Activated CD8-positive, alpha-beta T cell treated with anti-CD3 and anti-CD28 coated beads, Interleukin-2, amount 10 ng/mL, durations not matched to agents 7 days and 5 days (primary cell): Measurements from ENCODE around the gene THSD7B. TPM values are rescaled to one million over a fixed set of nuclear protein-coding genes. Genes with fewer than 3 reads are reported as not detected.

Experiments
- ATAC-seq: fragments of 150-1000 bp; cut with Tn5 transposase; one replicate; pipeline ENCODE4 v1.10.0; 2021; ENCODE audit warnings: moderate library complexity
- CTCF ChIA-PET: fragments of 350-600 bp; sonication (Branson Sonifier 250); formaldehyde crosslinking; loops from one replicate; lab custom pipeline; 2021; ENCODE audit warnings: antibody characterized with exemption; lab: Charles Lee
- POLR2A ChIA-PET: fragments of 350-600 bp; sonication (Branson Sonifier 250); formaldehyde crosslinking; loops from one replicate; lab custom pipeline; 2021; ENCODE audit warnings: antibody characterized with exemption; lab: Charles Lee
- DNase-seq: peaks from one replicate; pipeline ENCODE4 v3.0.0-alpha.2; 2020
- H3K27ac Mint-ChIP-seq: one replicate; pipeline ENCODE4 v1.8.0; 2021; ENCODE audit warnings: mild to moderate bottlenecking, mixed read lengths
- H3K27me3 Mint-ChIP-seq: one replicate; pipeline ENCODE4 v1.8.0; 2021; ENCODE audit warnings: low read depth, mixed read lengths
- H3K36me3 Mint-ChIP-seq: one replicate; pipeline ENCODE4 v1.8.0; 2021; ENCODE audit warnings: low read depth, mixed read lengths
- H3K4me1 Mint-ChIP-seq: one replicate; pipeline ENCODE4 v1.8.0; 2021; ENCODE audit warnings: low read depth, mixed read lengths
- H3K4me3 Mint-ChIP-seq: one replicate; pipeline ENCODE4 v1.8.0; 2021; ENCODE audit warnings: mild to moderate bottlenecking, mixed read lengths
- H3K9me3 Mint-ChIP-seq: one replicate; pipeline ENCODE4 v1.8.0; 2022; ENCODE audit warnings: mixed read lengths; ENCODE audit not compliant: insufficient read depth
- total RNA-seq, 2 experiments: library from RNA; stranded (reverse); gene quantifications; one replicate each; pipeline ENCODE4 v1.2.3, GENCODE V29; 2021

The THSD7B gene
- total RNA-seq, 2 experiments from 2014 or later: not detected

- Mint-ChIP-seq H3K9me3 (no peaks in the 10 kb centered on the region), H3K4me1 (no peaks in the 10 kb centered on the region), H3K4me3 (no peak overlapping the region), H3K27ac (no peak overlapping the region), H3K27me3 (no peaks in the 10 kb centered on the region), H3K36me3 (no peaks in the 10 kb centered on the region)
- no peak for ATAC-seq
- POLR2A ChIA-PET: no interaction called here
- CTCF ChIA-PET: no interaction called here
- DNase-seq: no peak
Measured at GRCh38 chr2:137172162-137172561, 406.8 kb downstream of the THSD7B start.

- ChIA-PET CTCF (no interaction called here), POLR2A (no interaction called here)
- Mint-ChIP-seq H3K4me1 (no peaks in the 10 kb centered on the region), H3K27ac (no peak overlapping the region), H3K27me3 (no peaks in the 10 kb centered on the region), H3K9me3 (no peaks in the 10 kb centered on the region), H3K4me3 (no peak overlapping the region), H3K36me3 (no peaks in the 10 kb centered on the region)
- no peak for DNase-seq
- no peak for ATAC-seq
Measured at GRCh38 chr2:137173463-137173862, 408.1 kb downstream of the THSD7B start.

GRCh38 chr2:137175246-137175645, 409.9 kb downstream of the THSD7B start:
- no peaks in the 10 kb centered on the region for H3K4me1 Mint-ChIP-seq
- no peak overlapping the region for H3K4me3 Mint-ChIP-seq
- no peak for ATAC-seq
- CTCF ChIA-PET: interaction anchor here (0.7 kb wide), 1 partner anchor 1384 kb away, joined by 3 read pairs; no protein-coding TSS in a partner anchor
- no peaks in the 10 kb centered on the region for H3K27me3 Mint-ChIP-seq
- no peak for DNase-seq
- H3K9me3 Mint-ChIP-seq: no peaks in the 10 kb centered on the region
- POLR2A ChIA-PET: no interaction called here
- no peak overlapping the region for H3K27ac Mint-ChIP-seq
- no peaks in the 10 kb centered on the region for H3K36me3 Mint-ChIP-seq

- no peak for DNase-seq
- Mint-ChIP-seq H3K27me3 (no peaks in the 10 kb centered on the region), H3K36me3 (no peaks in the 10 kb centered on the region), H3K4me3 (no peak overlapping the region), H3K4me1 (no peaks in the 10 kb centered on the region), H3K27ac (no peak overlapping the region), H3K9me3 (no peaks in the 10 kb centered on the region)
- POLR2A ChIA-PET: no interaction called here
- CTCF ChIA-PET: no interaction called here
- ATAC-seq: no peak
Measured at GRCh38 chr2:137178951-137179377, 413.6 kb downstream of the THSD7B start.

GRCh38 chr2:137179542-137179941, 414.2 kb downstream of the THSD7B start:
- ATAC-seq: no peak
- Mint-ChIP-seq H3K4me1 (no peaks in the 10 kb centered on the region), H3K27ac (no peak overlapping the region), H3K27me3 (no peaks in the 10 kb centered on the region), H3K36me3 (no peaks in the 10 kb centered on the region), H3K9me3 (no peaks in the 10 kb centered on the region), H3K4me3 (no peak overlapping the region)
- POLR2A ChIA-PET: no interaction called here
- CTCF ChIA-PET: no interaction called here
- no peak for DNase-seq

- CTCF ChIA-PET: no interaction called here
- ATAC-seq: no peak
- Mint-ChIP-seq H3K36me3 (no peaks in the 10 kb centered on the region), H3K9me3 (no peaks in the 10 kb centered on the region), H3K4me3 (no peak overlapping the region), H3K27me3 (no peaks in the 10 kb centered on the region), H3K4me1 (no peaks in the 10 kb centered on the region), H3K27ac (no peak overlapping the region)
- DNase-seq: no peak
- POLR2A ChIA-PET: no interaction called here
Measured at GRCh38 chr2:137180012-137180411, 414.7 kb downstream of the THSD7B start.

GRCh38 chr2:137181370-137181769, 416.0 kb downstream of the THSD7B start:
- H3K9me3 Mint-ChIP-seq: no peaks in the 10 kb centered on the region
- no peaks in the 10 kb centered on the region for H3K36me3 Mint-ChIP-seq
- H3K4me3 Mint-ChIP-seq: no peak overlapping the region
- H3K4me1 Mint-ChIP-seq: no peaks in the 10 kb centered on the region
- H3K27me3 Mint-ChIP-seq: no peaks in the 10 kb centered on the region
- no peak overlapping the region for H3K27ac Mint-ChIP-seq
- no peak for DNase-seq
- CTCF ChIA-PET: no interaction called here
- ATAC-seq: no peak
- POLR2A ChIA-PET: no interaction called here

GRCh38 chr2:137182071-137182470, 416.7 kb downstream of the THSD7B start:
- Mint-ChIP-seq H3K36me3 (no peaks in the 10 kb centered on the region), H3K4me1 (no peaks in the 10 kb centered on the region), H3K27ac (no peak overlapping the region), H3K9me3 (no peaks in the 10 kb centered on the region), H3K4me3 (no peak overlapping the region), H3K27me3 (no peaks in the 10 kb centered on the region)
- CTCF ChIA-PET: no interaction called here
- POLR2A ChIA-PET: no interaction called here
- ATAC-seq (no peak), DNase-seq (no peak)

- CTCF ChIA-PET: no interaction called here
- Mint-ChIP-seq H3K36me3 (no peaks in the 10 kb centered on the region), H3K4me3 (no peak overlapping the region), H3K4me1 (no peaks in the 10 kb centered on the region), H3K27ac (no peak overlapping the region), H3K9me3 (no peaks in the 10 kb centered on the region), H3K27me3 (no peaks in the 10 kb centered on the region)
- DNase-seq (no peak), ATAC-seq (no peak)
- POLR2A ChIA-PET: no interaction called here
Measured at GRCh38 chr2:137183206-137183898, 418.0 kb downstream of the THSD7B start.

- ATAC-seq (no peak), DNase-seq (no peak)
- H3K4me3 Mint-ChIP-seq: no peak overlapping the region
- ChIA-PET CTCF (no interaction called here), POLR2A (no interaction called here)
- H3K9me3 Mint-ChIP-seq: no peaks in the 10 kb centered on the region
- no peak overlapping the region for H3K27ac Mint-ChIP-seq
- H3K4me1 Mint-ChIP-seq: no peaks in the 10 kb centered on the region
- no peaks in the 10 kb centered on the region for H3K27me3 Mint-ChIP-seq
- no peaks in the 10 kb centered on the region for H3K36me3 Mint-ChIP-seq
Measured at GRCh38 chr2:137185378-137186078, 420.2 kb downstream of the THSD7B start.

- H3K4me3 Mint-ChIP-seq: no peak overlapping the region
- ChIA-PET POLR2A (no interaction called here), CTCF (no interaction called here)
- H3K9me3 Mint-ChIP-seq: no peaks in the 10 kb centered on the region
- H3K27ac Mint-ChIP-seq: no peak overlapping the region
- no peak for ATAC-seq
- no peak for DNase-seq
- H3K4me1 Mint-ChIP-seq: no peaks in the 10 kb centered on the region
- H3K36me3 Mint-ChIP-seq: no peaks in the 10 kb centered on the region
- H3K27me3 Mint-ChIP-seq: no peaks in the 10 kb centered on the region
Measured at GRCh38 chr2:137187216-137187615, 421.9 kb downstream of the THSD7B start.

GRCh38 chr2:137190411-137191195, 425.3 kb downstream of the THSD7B start:
- no peak overlapping the region for H3K27ac Mint-ChIP-seq
- CTCF ChIA-PET: no interaction called here
- no peaks in the 10 kb centered on the region for H3K4me1 Mint-ChIP-seq
- H3K36me3 Mint-ChIP-seq: no peaks in the 10 kb centered on the region
- no peak for DNase-seq
- no peaks in the 10 kb centered on the region for H3K27me3 Mint-ChIP-seq
- H3K9me3 Mint-ChIP-seq: no peaks in the 10 kb centered on the region
- ATAC-seq: no peak
- POLR2A ChIA-PET: no interaction called here
- no peak overlapping the region for H3K4me3 Mint-ChIP-seq
